B cell (primary cell): ENCODE results near the gene SP9.

Experiments
- CTCF ChIP-seq: fragments of 200-600 bp; IDR thresholded peaks from one replicate; pipeline ENCODE4 v1.8.0; 2022; ENCODE audit warnings: antibody characterized with exemption, mild to moderate bottlenecking
- EZH2 ChIP-seq: IDR thresholded peaks from 2 replicates; pipeline ENCODE4 v1.6.1; 2012; ENCODE audit warnings: borderline replicate concordance, low read depth, mild to moderate bottlenecking, moderate library complexity, low read length; ENCODE audit not compliant: insufficient read depth, poor library complexity, severe bottlenecking

- no peak for TF ChIP-seq CTCF
- peak; percentile 90 for TF ChIP-seq EZH2
Measured at GRCh38 chr2:174337337-174338146, 2.8 kb downstream of the SP9 start.
